A549 treated with Mapracorat at 1 μM for 4 hours (cell line): ENCODE data around the gene LAMTOR1. TPM values are rescaled to one million over a fixed set of nuclear protein-coding genes. Genes with fewer than 3 reads are reported as not detected.

Experiments used
- total RNA-seq: library from RNA; stranded (reverse); fragments of 200-300 nt; extraction: Qiagen RNA extraction; gene quantifications from 5 replicates; pipeline ENCODE4 v1.2.3, GENCODE V29; 2022

Gene LAMTOR1
- 134 to 155 TPM (median 136 TPM) in 5 replicates for total RNA-seq

DNA sequence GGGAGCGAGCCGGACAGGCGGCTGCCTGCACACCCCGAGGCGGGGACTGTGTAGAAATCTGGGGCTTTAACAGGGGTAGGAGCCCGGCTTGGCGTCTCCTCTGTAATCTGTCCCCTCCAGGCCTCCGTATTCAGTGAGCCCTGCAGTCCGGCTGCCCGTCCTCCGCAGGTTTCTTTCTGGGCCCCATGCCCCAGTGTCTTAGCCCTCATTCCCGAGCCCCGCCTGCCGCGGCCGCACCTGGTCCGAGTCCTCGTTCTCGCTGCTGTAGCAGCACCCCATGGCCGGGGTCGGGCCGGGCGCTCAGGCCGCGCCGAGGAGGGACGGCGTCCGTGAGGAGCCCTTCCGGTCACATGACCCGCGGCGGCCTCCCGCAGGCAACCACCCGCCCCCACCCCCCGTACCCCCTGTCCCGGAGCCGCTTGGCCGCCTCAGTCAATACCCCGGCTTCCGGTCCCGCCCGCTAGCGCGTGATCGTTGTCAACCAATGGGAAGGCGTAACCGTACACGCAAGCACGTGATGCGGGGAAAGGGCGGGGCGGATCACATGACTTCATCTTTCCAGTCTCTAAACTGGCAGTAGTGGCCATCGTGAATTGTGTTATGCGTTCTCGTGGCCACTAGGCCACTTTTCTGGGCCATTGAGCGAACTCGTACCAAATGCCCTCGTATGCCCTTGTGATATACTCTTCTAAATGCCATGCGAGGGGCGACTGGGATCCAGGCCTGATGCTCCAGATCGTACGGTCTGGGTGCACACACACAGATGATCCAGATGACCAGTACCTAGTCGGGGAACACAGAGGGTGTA, at the start of gene LAMTOR1:
Gene LAMTOR1, minus strand, starts transcription at position 352 of the 808 bp plus-strand sequence. Its CDS starts 73 bp downstream, at position 279.

DNA sequence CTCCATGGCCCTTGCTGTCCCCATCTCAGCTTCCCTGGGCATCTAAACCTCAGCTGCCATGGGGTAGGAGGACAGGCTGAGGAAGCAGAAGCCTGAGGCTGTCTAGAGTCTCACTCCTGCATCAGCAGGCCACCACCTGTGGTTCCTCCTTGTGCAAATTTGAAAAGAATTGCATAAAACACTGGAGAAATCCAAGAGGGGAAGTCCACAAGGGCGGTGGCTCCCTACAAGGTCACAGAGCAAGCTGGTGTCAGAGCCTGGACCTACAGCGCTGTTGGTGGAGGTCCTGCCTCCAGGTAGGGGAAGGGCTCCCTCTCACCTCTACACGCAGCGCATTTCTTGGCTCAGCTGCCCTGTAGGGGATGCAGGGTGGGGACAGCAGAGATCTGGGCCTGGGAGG, 32.4 kb upstream of the LAMTOR1 start, which contains the start of gene FOLR3:
Gene FOLR3, plus strand, starts transcription at position 253 of the 400 bp plus-strand sequence. CDS start 228 bp downstream, outside the sequence.

GRCh38 chr11:72112143-72112977, 9.3 kb upstream of the LAMTOR1 start, which contains the start of gene ANAPC15:
TSS of gene ANAPC15 (minus strand) at chr11:72112695. CDS start at chr11:72111276, 1,419 bp downstream.

DNA sequence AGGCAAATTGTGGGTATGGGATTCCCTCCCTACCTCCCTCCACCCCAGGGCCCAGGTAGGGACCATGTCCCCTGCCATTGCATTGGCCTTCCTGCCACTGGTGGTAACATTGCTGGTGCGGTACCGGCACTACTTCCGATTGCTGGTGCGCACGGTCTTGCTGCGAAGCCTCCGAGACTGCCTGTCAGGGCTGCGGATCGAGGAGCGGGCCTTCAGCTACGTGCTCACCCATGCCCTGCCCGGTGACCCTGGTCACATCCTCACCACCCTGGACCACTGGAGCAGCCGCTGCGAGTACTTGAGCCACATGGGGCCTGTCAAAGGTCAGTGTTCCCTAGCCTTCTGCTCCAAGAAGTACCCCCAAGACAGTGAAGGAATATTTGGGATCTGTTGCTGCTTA, 2.8 kb upstream of the LAMTOR1 start, which contains the start of gene TOMT:
Gene TOMT, plus strand, starts transcription at position 37 of the 400 bp plus-strand sequence. Its CDS starts 28 bp downstream, at position 65.

GRCh38 chr11:72080326-72081183, 22.5 kb downstream of the LAMTOR1 start, which contains the start of the genes LRRC51 and NUMA1:
TSS of gene LRRC51 (plus strand) at chr11:72080850. CDS start at chr11:72089084, 8,234 bp downstream.
TSS of gene NUMA1 (minus strand) at chr11:72080542. CDS start at chr11:72035943, 44,599 bp downstream.

Other genes with a start within 250 kb of the LAMTOR1 start
- gene DEFB131B, start 224.8 kb downstream of the LAMTOR1 start, total RNA-seq, result not detected in 5 replicates
- 2.2 to 4.3 TPM (median 3.4 TPM) in 5 replicates for gene XNDC1N, start 174.7 kb downstream of the LAMTOR1 start, total RNA-seq
- gene RNF121, start 174.3 kb downstream of the LAMTOR1 start, total RNA-seq, result 46.3 to 52.8 TPM (median 48.3 TPM) in 5 replicates
- gene IL18BP, start 104.4 kb downstream of the LAMTOR1 start, total RNA-seq, result 2.8 to 4.4 TPM (median 4.3 TPM) in 5 replicates
- gene NUMA1, start 22.8 kb downstream of the LAMTOR1 start, total RNA-seq, result 52.8 to 68.2 TPM (median 66.7 TPM) in 5 replicates
- gene LRRC51, start 22.4 kb downstream of the LAMTOR1 start, total RNA-seq, result 5.9 to 9.9 TPM (median 8.1 TPM) in 5 replicates
- gene TOMT, start 2.6 kb upstream of the LAMTOR1 start, total RNA-seq, result not detected in 5 replicates
- 83.8 to 91.6 TPM (median 89.3 TPM) in 5 replicates for gene ANAPC15, start 9.4 kb upstream of the LAMTOR1 start, total RNA-seq
- 0.19 TPM in 1 of 5 replicates, not detected in the others for gene FOLR3, start 32.4 kb upstream of the LAMTOR1 start, total RNA-seq
- not detected in 5 replicates for gene FOLR1, start 88.8 kb upstream of the LAMTOR1 start, total RNA-seq
- not detected in 5 replicates for gene FOLR2, start 113.5 kb upstream of the LAMTOR1 start, total RNA-seq
- 54.7 to 83.6 TPM (median 71.5 TPM) in 5 replicates for gene INPPL1, start 121.5 kb upstream of the LAMTOR1 start, total RNA-seq
- not detected in 5 replicates for gene PHOX2A, start 140.9 kb upstream of the LAMTOR1 start, total RNA-seq